H1 (cell line): Measurements from ENCODE around the gene MXD1. TPM values are rescaled to one million over a fixed set of nuclear protein-coding genes. Genes with fewer than 3 reads are reported as not detected.

ENCODE experiments used
- POLR2AphosphoS5 ChIP-seq: IDR thresholded peaks from 2 replicates; pipeline ENCODE4 v1.6.1; 2011; ENCODE audit warnings: low read depth, low read length
- RBBP5 ChIP-seq: IDR thresholded peaks from 2 replicates; pipeline ENCODE4 v1.7.1; 2012; ENCODE audit warnings: low read depth, mild to moderate bottlenecking, inconsistent platforms, low read length, moderate library complexity, borderline replicate concordance
- polyA plus RNA-seq, 7 experiments: library from polyadenylated mRNA; depleted of rRNA in 3 of 7; stranded (reverse) in 5 of 7; unstranded in 2 of 7; fragments of >200 nt in 5 of 7; fragments of 200-250 nt in 2 of 7; gene quantifications; 1 replicate in 5 of 7; 2 replicates in 1 of 7; 4 replicates in 1 of 7; pipeline versions ENCODE4 v1.2.1 to v1.2.3, GENCODE V29; 2011 to 2013; ENCODE audit warnings: missing spikeins in 2 of 7, mixed read lengths in 2 of 7
- total RNA-seq: library from RNA; stranded (reverse); fragmentation: NEBNext Ultra II Directional; extraction: Animal tissue kit (Norgen Biotek cat#: 25700); gene quantifications from 2 replicates; pipeline ENCODE4 v1.2.1, GENCODE V29; 2021

Gene MXD1
- total and polyA plus RNA-seq, 2 of the 8 experiments (the other 6 are each of a cell fraction or from before 2014, with no cell fraction given), result 1.6 to 2.6 TPM

DNA sequence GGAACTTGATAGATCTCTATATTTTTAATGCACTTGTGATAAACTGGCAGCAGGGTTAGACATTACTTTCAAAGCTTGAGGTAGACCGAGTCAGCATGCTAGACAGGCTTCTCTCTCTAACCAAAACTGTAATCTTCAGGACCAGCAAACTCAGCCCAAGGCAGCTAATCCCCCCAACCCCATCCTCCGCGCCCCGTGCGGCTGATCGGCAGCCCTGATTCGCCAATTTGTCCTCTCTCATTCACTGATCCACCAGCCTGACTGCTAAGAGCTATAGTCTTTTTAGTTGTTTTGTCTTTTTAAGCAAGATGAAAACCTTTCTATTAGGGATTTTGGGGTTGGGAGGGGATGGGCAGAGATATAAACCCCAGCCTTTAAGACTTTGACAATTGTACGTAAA is 25.8 kb downstream of the MXD1 start (continued):
- TF ChIP-seq RBBP5 (no peak), POLR2AphosphoS5 (no peak)
